ENCODE measurements around the gene SIL1.

SIL1 gene

DNA sequence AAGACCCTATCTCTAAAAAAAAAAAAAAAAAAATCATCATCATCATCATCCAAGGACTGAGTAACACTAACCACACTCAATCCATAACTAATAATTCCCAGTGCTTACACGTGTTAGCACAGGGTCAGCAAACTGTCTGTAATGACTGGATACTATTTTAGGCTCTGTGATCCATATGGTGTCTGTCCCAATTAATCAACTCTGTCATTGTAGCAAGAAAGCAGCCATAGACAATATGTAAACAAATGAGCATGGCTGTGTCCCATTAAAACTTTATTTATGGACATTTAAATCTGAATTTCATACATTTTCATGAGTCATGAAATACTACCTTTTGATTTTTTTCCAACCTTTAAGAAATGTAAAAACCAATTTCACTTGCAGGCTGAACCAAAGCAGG, 148.4 kb downstream of the SIL1 start:
- H3K4me3 ChIP-seq (ENCODE audit: low read depth, low read length, poor library complexity, severe bottlenecking), result no peak overlapping the region
- H4K20me1 ChIP-seq (ENCODE audit: insufficient read depth, low read length), result no peaks in the 10 kb centered on the region
- no peak overlapping the region for H2AFZ ChIP-seq (ENCODE audit: low read length)
- no peaks in the 10 kb centered on the region for H3K27me3 ChIP-seq (ENCODE audit: insufficient read depth, low read length)
- no peak overlapping the region for H3K4me2 ChIP-seq (ENCODE audit: low read length)
- H3K27ac ChIP-seq (ENCODE audit: low read depth, low read length, poor library complexity, severe bottlenecking), result no peak overlapping the region
- H3K9me3 ChIP-seq (ENCODE audit: low read length), result no peaks in the 10 kb centered on the region
- no peak for TF ChIP-seq EZH2 (IDR thresholded peaks at IDR 0.05; ENCODE audit: borderline replicate concordance, low read length)
- TF ChIP-seq, protein P1, sequence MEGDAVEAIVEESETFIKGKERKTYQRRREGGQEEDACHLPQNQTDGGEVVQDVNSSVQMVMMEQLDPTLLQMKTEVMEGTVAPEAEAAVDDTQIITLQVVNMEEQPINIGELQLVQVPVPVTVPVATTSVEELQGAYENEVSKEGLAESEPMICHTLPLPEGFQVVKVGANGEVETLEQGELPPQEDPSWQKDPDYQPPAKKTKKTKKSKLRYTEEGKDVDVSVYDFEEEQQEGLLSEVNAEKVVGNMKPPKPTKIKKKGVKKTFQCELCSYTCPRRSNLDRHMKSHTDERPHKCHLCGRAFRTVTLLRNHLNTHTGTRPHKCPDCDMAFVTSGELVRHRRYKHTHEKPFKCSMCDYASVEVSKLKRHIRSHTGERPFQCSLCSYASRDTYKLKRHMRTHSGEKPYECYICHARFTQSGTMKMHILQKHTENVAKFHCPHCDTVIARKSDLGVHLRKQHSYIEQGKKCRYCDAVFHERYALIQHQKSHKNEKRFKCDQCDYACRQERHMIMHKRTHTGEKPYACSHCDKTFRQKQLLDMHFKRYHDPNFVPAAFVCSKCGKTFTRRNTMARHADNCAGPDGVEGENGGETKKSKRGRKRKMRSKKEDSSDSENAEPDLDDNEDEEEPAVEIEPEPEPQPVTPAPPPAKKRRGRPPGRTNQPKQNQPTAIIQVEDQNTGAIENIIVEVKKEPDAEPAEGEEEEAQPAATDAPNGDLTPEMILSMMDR (IDR thresholded peaks at IDR 0.05; ENCODE audit: low read length), result no peak
- H3K36me3 ChIP-seq (ENCODE audit: insufficient read depth, low read length), result peaks cover 4% of the 10 kb centered on the region; the same call in 1 of the 2 replicates
- H3K9me2 ChIP-seq (ENCODE audit: low read depth, low read length), result no peaks in the 10 kb centered on the region
- H3K9ac ChIP-seq (ENCODE audit: low read length), result no peak overlapping the region
- no peaks in the 10 kb centered on the region for H3K4me1 ChIP-seq (ENCODE audit: insufficient read depth, low read length, severe bottlenecking)
- no peaks in the 10 kb centered on the region for H3F3A ChIP-seq (ENCODE audit: insufficient read depth, low read length)
- H3K79me2 ChIP-seq (ENCODE audit: insufficient read depth, low read length), result no peaks in the 10 kb centered on the region

- Histone ChIP-seq H4K20me1 (ENCODE audit: insufficient read depth, low read length) (no peaks in the 10 kb centered on the region), H3K9ac (ENCODE audit: low read length) (no peak overlapping the region), H3K36me3 (ENCODE audit: insufficient read depth, low read length) (peaks cover 4% of the 10 kb centered on the region; the same call in 1 of the 2 replicates), H3F3A (ENCODE audit: insufficient read depth, low read length) (no peaks in the 10 kb centered on the region), H3K9me3 (ENCODE audit: low read length) (no peaks in the 10 kb centered on the region), H3K4me1 (ENCODE audit: insufficient read depth, low read length, severe bottlenecking) (no peaks in the 10 kb centered on the region), H3K4me3 (ENCODE audit: low read depth, low read length, poor library complexity, severe bottlenecking) (no peak overlapping the region), H3K27me3 (ENCODE audit: insufficient read depth, low read length) (no peaks in the 10 kb centered on the region), H3K4me2 (ENCODE audit: low read length) (no peak overlapping the region), H3K27ac (ENCODE audit: low read depth, low read length, poor library complexity, severe bottlenecking) (no peak overlapping the region), H3K79me2 (ENCODE audit: insufficient read depth, low read length) (no peaks in the 10 kb centered on the region), H3K9me2 (ENCODE audit: low read depth, low read length) (no peaks in the 10 kb centered on the region), H2AFZ (ENCODE audit: low read length) (no peak overlapping the region)
- TF ChIP-seq EZH2 (IDR thresholded peaks at IDR 0.05; ENCODE audit: borderline replicate concordance, low read length), result no peak
- TF ChIP-seq, protein P1 (IDR thresholded peaks at IDR 0.05; ENCODE audit: low read length), result no peak
These were observed 151.6 kb downstream of the SIL1 start for GRCh38 chr5:139046551-139046950.

DNA sequence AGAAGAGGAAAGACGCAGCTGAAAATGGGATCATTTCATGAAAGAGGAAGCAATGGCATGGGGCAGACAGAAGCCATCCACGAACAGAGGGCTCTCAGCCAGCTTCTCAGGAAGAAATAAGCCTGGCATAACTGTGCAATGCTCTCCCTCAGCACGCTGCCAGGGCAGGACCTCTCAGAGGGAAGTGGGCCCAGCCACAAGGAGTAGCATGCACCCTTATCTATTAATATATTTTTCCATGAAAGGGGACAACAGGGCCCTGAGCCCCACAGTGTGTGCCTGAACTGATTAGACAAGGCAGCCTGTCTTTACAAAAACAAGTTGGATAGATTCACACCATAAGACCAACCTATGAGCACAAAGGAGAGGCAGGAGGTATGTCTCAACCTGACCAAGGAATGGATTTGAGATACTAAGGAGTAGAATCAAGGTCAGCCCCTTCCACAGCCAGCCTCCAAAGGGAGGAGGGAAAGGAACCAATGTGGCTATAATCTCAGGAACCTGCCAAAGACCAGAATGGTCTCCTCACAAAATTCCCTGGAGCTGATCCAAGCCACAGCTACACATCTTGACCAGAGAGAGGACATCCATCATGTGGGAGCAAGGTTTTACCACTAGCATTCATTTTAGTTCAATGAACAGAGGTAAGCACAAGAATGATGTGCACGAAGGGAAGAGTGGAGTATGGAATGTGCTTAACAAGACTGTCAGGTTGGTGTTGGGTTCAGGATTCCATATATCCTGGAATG, 154.8 kb downstream of the SIL1 start:
- Histone ChIP-seq H3K36me3 (ENCODE audit: insufficient read depth, low read length) (no peaks in the 10 kb centered on the region), H4K20me1 (ENCODE audit: insufficient read depth, low read length) (no peaks in the 10 kb centered on the region), H3K27me3 (ENCODE audit: insufficient read depth, low read length) (no peaks in the 10 kb centered on the region), H3K9me3 (ENCODE audit: low read length) (no peaks in the 10 kb centered on the region), H3K27ac (ENCODE audit: low read depth, low read length, poor library complexity, severe bottlenecking) (no peak overlapping the region), H3K9me2 (ENCODE audit: low read depth, low read length) (no peaks in the 10 kb centered on the region), H3K4me2 (ENCODE audit: low read length) (no peak overlapping the region), H3K9ac (ENCODE audit: low read length) (no peak overlapping the region), H3F3A (ENCODE audit: insufficient read depth, low read length) (no peaks in the 10 kb centered on the region), H3K4me1 (ENCODE audit: insufficient read depth, low read length, severe bottlenecking) (no peaks in the 10 kb centered on the region), H2AFZ (ENCODE audit: low read length) (no peak overlapping the region), H3K79me2 (ENCODE audit: insufficient read depth, low read length) (no peaks in the 10 kb centered on the region), H3K4me3 (ENCODE audit: low read depth, low read length, poor library complexity, severe bottlenecking) (no peak overlapping the region)
- no peak for TF ChIP-seq EZH2 (IDR thresholded peaks at IDR 0.05; ENCODE audit: borderline replicate concordance, low read length)
- TF ChIP-seq, protein P1 (IDR thresholded peaks at IDR 0.05; ENCODE audit: low read length), result no peak

Data from OCI-LY1 (cell line).